ENCODE measurements around the gene KHDC1L. TPM values are rescaled to one million over a fixed set of nuclear protein-coding genes. Genes with fewer than 3 reads are reported as not detected.

Gene KHDC1L
- total and polyA plus RNA-seq, 2 of the 13 experiments (the other 11 are each of a cell fraction or from before 2014, with no cell fraction given) = not detected

GRCh38 chr6:73233048-73233447 lies 7.8 kb upstream of the KHDC1L start:
- WGBS (ENCODE audit: low lambda C conversion rate) = 2% methylated on average over 6 of the region's 6 CpGs
- H3K79me2 ChIP-seq (ENCODE audit: insufficient read depth, low read length) = no peaks in the 10 kb centered on the region
- in situ Hi-C loops (cut with HindIII; ENCODE audit: extremely low pct_ligation_motif_present, low pct_unique_long_range_greater_than_20kb) = no loop called here
- H3K4me3 ChIP-seq (replicated peaks in 1 of 3; ENCODE audit: insufficient read depth in 1 of 3, low read depth in 2 of 3, low read length in 3 of 3) = no peak overlapping the region
- FAIRE-seq = no peak
- POLR2A ChIA-PET = no interaction called here
- H4K20me1 ChIP-seq (ENCODE audit: insufficient read depth, low read length) = 0 out of 2 replicates have a peak, but pooled peaks cover 3% of the 10 kb centered on the region
- H3K27me3 ChIP-seq (ENCODE audit: control insufficient read depth in 1 of 2, insufficient read depth in 2 of 2, low read length in 2 of 2) = peaks cover 0 to 12% of the 10 kb centered on the region in 2 experiments; a peak in 1 of 5 replicates
- BruUV-seq (replicated peaks) = no TSS peak
- H2AFZ ChIP-seq (ENCODE audit: low read length) = no peak overlapping the region
- H3K9me3 ChIP-seq (ENCODE audit: low read length) = no peaks in the 10 kb centered on the region
- DNase-seq (ENCODE audit: low spot score) = no peak
- no peaks in the 10 kb centered on the region for H3K36me3 ChIP-seq (replicated peaks in 1 of 2; ENCODE audit: control insufficient read depth in 1 of 2, insufficient read depth in 2 of 2, low read length in 2 of 2)
- TF ChIP-seq NR3C1 (CRISPR knock-in tag; IDR thresholded peaks at IDR 0.05) (no peak), DMTF1 (CRISPR knock-in tag; IDR thresholded peaks at IDR 0.05) (no peak), AKAP8 (CRISPR knock-in tag; IDR thresholded peaks at IDR 0.05) (no peak), ZSCAN30 (CRISPR knock-in tag; IDR thresholded peaks at IDR 0.05) (no peak), ZNF317 (CRISPR knock-in tag; IDR thresholded peaks at IDR 0.05) (no peak), AHDC1 (CRISPR knock-in tag; IDR thresholded peaks at IDR 0.05; ENCODE audit: borderline replicate concordance) (no peak), HDAC1 (CRISPR knock-in tag; IDR thresholded peaks at IDR 0.05) (no peak)
- no peaks in the 10 kb centered on the region for H3K4me1 ChIP-seq (ENCODE audit: insufficient read depth, low read length)
- H3K4me2 ChIP-seq (ENCODE audit: low read depth, low read length) = no peak overlapping the region
- no peak overlapping the region for H3K27ac ChIP-seq (ENCODE audit: extremely low read length, insufficient read depth, low read length)
- CTCF ChIA-PET (ENCODE audit: low intra/inter-chr PET ratio, low total read pairs) = no interaction called here
- ATAC-seq = no peak
- intact Hi-C loops (cut with micrococcal nuclease; ENCODE audit: unreplicated experiment) = no loop called here
- H3K9ac ChIP-seq (ENCODE audit: insufficient read depth, low read depth, low read length) = no peak overlapping the region

Data from HepG2 (cell line).